ENCODE measurements around the gene USP24. TPM values are rescaled to one million over a fixed set of nuclear protein-coding genes. Genes with fewer than 3 reads are reported as not detected.

USP24 gene
- total RNA-seq, 4 donors from 2014 or later, result 14.9 to 66.1 (median 44.1) TPM

- H3K4me3 ChIP-seq, result no peak overlapping the region
- intact Hi-C loops (cut with DNase I; ENCODE audit: low total_unique reads), result no loop called here
- H3K9me3 ChIP-seq, result no peaks in the 10 kb centered on the region
- H3K4me1 ChIP-seq, result no peaks in the 10 kb centered on the region
- no peaks in the 10 kb centered on the region for H3K27me3 ChIP-seq
- no peaks in the 10 kb centered on the region for H3K36me3 ChIP-seq
- TF ChIP-seq POLR2A (IDR thresholded peaks at IDR 0.05) (no peak), CTCF (IDR thresholded peaks at IDR 0.05) (no peak)
- no peak for DNase-seq
- H3K27ac ChIP-seq, result no peak overlapping the region
These were observed 157.8 kb downstream of the USP24 start for GRCh38 chr1:55057270-55057955.

GRCh38 chr1:55056632-55056992 is 158.6 kb downstream of the USP24 start:
- Histone ChIP-seq H3K27me3 (no peaks in the 10 kb centered on the region), H3K9me3 (no peaks in the 10 kb centered on the region), H3K36me3 (no peaks in the 10 kb centered on the region), H3K27ac (no peak overlapping the region), H3K4me1 (no peaks in the 10 kb centered on the region), H3K4me3 (no peak overlapping the region)
- no peak for DNase-seq
- intact Hi-C loops (cut with DNase I; ENCODE audit: low total_unique reads), result no loop called here
- no peak for TF ChIP-seq CTCF (IDR thresholded peaks at IDR 0.05)
- TF ChIP-seq POLR2A (IDR thresholded peaks at IDR 0.05), result no peak

GRCh38 chr1:55055951-55056631 is 159.1 kb downstream of the USP24 start:
- no peaks in the 10 kb centered on the region for H3K27me3 ChIP-seq
- no peaks in the 10 kb centered on the region for H3K4me1 ChIP-seq
- DNase-seq, result no peak
- intact Hi-C loops (cut with DNase I; ENCODE audit: low total_unique reads), result no loop called here
- TF ChIP-seq CTCF (IDR thresholded peaks at IDR 0.05) (no peak), POLR2A (IDR thresholded peaks at IDR 0.05) (no peak)
- H3K9me3 ChIP-seq, result no peaks in the 10 kb centered on the region
- H3K4me3 ChIP-seq, result no peak overlapping the region
- no peaks in the 10 kb centered on the region for H3K36me3 ChIP-seq
- H3K27ac ChIP-seq, result no peak overlapping the region

- DNase-seq, result no peak
- Histone ChIP-seq H3K27ac (no peak overlapping the region), H3K27me3 (no peaks in the 10 kb centered on the region), H3K36me3 (no peaks in the 10 kb centered on the region), H3K9me3 (no peaks in the 10 kb centered on the region), H3K4me1 (no peaks in the 10 kb centered on the region), H3K4me3 (no peak overlapping the region)
- intact Hi-C loops (cut with DNase I; ENCODE audit: low total_unique reads), result no loop called here
- TF ChIP-seq CTCF (IDR thresholded peaks at IDR 0.05) (no peak), POLR2A (IDR thresholded peaks at IDR 0.05) (no peak)
These were observed 159.9 kb downstream of the USP24 start for GRCh38 chr1:55055084-55055882.

- H3K27me3 ChIP-seq, result no peaks in the 10 kb centered on the region
- H3K4me3 ChIP-seq, result no peak overlapping the region
- no peak for DNase-seq
- no peaks in the 10 kb centered on the region for H3K4me1 ChIP-seq
- intact Hi-C loops (cut with DNase I; ENCODE audit: low total_unique reads), result no loop called here
- TF ChIP-seq POLR2A (IDR thresholded peaks at IDR 0.05), result no peak
- no peak for TF ChIP-seq CTCF (IDR thresholded peaks at IDR 0.05)
- H3K9me3 ChIP-seq, result no peaks in the 10 kb centered on the region
- H3K27ac ChIP-seq, result no peak overlapping the region
- H3K36me3 ChIP-seq, result no peaks in the 10 kb centered on the region
These were observed 160.8 kb downstream of the USP24 start for GRCh38 chr1:55054396-55054795.

Data from uterus (tissue), 4 donors.